Activated CD8-positive, alpha-beta memory T cell treated with anti-CD3 and anti-CD28 coated beads, Interleukin-2, amount 50 U/mL, for 1 hour (primary cell): ENCODE measurements around the gene CTCF.
"Not testable (repeated sequence)": the region's sequence is repeated elsewhere in the genome, so short reads cannot be mapped to it uniquely, and the experiment has no call there.

Experiments
- DNase-seq: peaks from one replicate; pipeline ENCODE4 v3.0.0-alpha.2; 2020; ENCODE audit errors: extremely low read depth

Gene CTCF

GRCh38 chr16:67533987-67534386, 28.3 kb upstream of the CTCF start:
- not testable (repeated sequence) for DNase-seq

- no peak for DNase-seq
Observed at GRCh38 chr16:67534431-67534830, 27.9 kb upstream of the CTCF start.

GRCh38 chr16:67535201-67535600, 27.1 kb upstream of the CTCF start:
- DNase-seq, result no peak

DNA sequence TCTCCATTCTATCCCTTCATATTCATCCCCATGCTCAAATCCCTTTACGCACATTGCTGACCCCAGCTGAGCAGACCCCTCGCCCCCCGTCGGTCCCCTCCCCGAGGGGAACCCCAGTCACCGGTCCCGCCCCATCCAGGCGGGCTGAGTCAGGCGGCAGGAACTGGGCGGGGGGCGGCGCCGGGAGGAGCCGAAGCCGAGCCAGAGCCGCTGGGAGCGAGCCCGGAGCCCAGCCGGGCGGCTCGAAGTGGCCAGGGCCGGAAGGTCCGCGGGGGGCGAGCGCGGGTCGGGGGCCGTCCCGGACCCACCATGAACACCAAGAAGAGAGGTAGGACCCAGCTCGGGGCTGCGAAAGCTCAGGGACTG, 25.1 kb upstream of the CTCF start:
- DNase-seq, result no peak

- DNase-seq, result no peak
Observed at GRCh38 chr16:67537636-67538591, 24.4 kb upstream of the CTCF start.

DNA sequence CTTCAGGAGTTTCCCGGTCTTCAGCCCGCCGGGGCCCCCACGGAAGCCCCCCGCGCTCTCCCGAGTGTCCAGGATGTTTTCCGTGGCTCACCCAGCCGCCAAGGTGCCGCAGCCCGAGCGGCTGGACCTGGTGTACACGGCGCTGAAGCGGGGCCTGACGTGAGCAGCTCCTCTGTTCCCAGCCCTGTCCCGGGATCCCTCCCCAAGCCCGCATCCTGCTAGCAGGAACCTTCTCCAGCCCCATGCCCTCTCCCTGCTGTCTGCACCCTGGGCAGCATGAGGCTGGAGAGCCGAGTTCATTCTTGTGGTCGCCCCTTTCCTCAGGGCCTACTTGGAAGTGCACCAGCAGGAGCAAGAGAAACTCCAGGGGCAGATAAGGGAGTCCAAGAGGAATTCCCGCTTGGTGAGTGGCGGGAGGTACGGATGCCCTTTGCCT, 23.6 kb upstream of the CTCF start:
- no peak for DNase-seq

DNA sequence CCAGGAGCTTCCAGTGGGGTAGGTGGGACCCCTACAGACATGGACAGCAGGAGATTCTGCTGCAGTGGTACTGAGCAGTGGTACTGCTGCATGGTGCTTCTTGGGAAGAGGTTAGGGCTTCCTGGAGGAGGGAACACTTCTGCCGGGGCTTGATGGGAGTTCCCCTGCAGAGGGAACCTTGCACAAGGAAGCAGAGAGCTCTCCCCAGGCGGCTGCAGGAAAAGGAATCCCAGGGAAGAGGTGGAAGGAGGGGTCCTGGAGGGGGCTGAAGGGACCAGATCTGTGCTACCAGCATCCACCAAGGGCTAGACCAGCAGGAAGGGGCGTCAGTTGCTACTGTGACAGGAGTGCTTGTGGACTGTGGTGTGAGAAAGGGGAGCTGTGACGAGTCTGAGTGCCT, 23.1 kb upstream of the CTCF start:
- DNase-seq, result no peak

GRCh38 chr16:67539691-67540635, 22.4 kb upstream of the CTCF start:
- DNase-seq, result no peak

DNA sequence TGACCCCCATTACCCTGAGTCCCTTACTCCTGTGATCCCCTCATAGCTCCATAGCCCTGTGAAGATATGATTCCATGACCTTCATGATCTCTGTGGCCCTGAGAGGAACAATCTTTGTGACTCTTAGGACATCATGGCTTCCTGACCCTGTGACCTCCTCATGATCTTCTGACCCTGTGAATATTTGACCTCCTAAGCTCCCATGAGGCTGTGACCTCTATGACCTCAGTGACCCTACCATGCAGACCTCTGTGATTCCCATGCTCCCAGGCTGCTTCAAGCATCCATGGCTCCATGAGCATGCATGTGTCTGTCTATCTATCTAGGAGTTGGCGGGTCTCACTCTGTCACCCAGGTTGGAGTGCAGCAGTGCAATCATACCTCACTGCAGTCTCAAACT, 21.6 kb upstream of the CTCF start:
- no peak for DNase-seq

DNA sequence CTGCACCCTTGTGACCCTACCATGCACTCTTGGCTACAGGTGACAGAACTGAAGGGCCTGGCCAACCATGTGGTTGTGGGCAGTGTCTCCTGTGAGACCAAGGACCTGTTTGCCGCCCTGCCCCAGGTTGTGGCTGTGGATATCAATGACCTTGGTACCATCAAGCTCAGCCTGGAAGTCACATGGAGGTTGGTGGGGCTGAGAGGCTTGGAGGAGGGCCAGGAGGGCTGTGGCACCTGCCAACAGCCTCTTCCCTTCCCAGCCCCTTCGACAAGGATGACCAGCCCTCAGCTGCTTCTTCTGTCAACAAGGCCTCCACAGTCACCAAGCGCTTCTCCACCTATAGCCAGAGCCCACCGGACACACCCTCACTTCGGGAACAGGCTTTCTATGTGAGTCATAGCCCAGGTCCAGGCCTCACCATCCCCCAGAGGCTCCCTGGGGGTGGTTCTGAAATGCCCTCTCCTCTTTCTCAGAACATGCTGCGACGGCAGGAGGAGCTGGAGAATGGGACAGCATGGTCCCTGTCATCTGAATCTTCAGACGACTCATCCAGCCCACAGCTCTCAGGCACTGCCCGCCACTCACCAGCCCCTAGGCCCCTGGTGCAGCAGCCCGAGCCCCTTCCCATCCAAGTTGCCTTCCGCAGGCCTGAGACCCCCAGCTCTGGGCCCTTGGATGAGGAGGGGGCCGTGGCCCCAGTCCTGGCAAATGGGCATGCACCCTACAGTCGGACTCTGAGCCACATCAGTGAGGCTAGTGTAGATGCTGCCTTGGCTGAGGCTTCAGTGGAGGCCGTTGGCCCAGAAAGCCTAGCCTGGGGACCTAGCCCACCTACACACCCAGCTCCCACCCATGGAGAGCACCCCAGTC, 20.7 kb upstream of the CTCF start:
- no peak for DNase-seq

GRCh38 chr16:67542464-67542863, 19.9 kb upstream of the CTCF start:
- peak; percentile 39 for DNase-seq

DNA sequence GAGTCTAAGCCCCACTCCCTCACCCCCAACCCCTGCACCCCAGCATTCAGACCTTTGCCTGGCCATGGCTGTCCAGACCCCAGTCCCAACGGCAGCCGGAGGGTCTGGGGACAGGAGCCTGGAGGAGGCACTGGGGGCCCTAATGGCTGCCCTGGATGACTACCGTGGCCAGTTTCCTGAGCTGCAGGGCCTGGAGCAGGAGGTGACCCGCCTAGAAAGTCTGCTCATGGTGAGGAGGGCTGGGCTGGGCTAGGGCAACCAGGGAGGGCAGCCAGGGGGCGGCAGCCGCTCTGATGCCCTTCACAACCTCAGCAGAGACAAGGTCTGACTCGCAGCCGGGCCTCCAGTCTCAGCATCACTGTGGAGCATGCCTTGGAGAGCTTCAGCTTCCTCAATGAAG, 19.3 kb upstream of the CTCF start:
- no peak for DNase-seq

GRCh38 chr16:67543582-67543981, 18.7 kb upstream of the CTCF start:
- no peak for DNase-seq

- DNase-seq, result no peak
Observed at GRCh38 chr16:67544329-67544841, 17.9 kb upstream of the CTCF start.

DNA sequence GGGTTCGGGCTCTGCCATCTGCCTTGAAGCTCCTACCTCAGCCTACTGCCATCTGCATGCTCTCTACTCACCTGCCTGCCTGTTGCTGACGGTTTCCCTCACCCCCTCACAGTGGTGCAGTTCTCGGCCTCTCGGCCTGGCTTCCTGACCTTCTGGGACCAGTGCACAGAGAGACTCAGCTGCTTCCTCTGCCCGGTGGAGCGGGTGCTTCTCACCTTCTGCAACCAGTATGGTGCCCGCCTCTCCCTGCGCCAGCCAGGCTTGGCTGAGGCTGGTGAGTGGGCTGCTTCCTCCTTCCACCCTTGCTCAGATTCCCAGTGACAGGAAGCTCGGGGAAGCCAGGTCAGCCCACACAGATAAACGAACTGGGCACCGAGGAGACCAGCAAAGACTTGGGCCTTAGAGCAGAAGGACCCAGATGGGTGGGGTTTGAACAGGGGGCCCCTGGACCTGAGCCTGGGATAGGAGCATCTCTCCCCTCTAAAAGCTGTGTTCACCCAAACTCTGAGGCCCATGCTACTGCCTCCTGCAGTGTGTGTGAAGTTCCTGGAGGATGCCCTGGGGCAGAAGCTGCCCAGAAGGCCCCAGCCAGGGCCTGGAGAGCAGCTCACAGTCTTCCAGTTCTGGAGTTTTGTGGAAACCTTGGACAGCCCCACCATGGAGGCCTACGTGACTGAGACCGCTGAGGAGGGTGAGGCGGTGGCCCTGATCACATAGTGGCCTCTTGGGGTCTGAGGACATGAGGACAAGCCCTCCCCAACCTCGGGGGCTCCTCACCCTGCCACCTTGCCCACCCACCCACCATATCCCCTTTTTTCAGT, 17.3 kb upstream of the CTCF start:
- DNase-seq, result no peak

DNA sequence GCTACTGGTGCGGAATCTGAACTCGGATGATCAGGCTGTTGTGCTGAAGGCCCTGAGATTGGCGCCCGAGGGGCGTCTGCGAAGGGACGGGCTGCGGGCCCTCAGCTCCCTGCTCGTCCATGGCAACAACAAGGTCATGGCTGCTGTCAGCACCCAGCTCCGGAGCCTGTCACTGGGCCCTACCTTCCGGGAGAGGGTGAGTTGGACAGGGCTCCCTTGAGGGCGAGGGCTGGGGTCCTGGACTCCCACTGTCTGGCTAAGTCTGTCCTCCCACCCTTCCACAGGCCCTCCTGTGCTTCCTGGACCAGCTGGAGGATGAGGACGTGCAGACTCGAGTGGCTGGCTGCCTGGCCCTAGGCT, 16.7 kb upstream of the CTCF start:
- no peak for DNase-seq

- no peak for DNase-seq
Observed at GRCh38 chr16:67546091-67546501, 16.2 kb upstream of the CTCF start.

DNA sequence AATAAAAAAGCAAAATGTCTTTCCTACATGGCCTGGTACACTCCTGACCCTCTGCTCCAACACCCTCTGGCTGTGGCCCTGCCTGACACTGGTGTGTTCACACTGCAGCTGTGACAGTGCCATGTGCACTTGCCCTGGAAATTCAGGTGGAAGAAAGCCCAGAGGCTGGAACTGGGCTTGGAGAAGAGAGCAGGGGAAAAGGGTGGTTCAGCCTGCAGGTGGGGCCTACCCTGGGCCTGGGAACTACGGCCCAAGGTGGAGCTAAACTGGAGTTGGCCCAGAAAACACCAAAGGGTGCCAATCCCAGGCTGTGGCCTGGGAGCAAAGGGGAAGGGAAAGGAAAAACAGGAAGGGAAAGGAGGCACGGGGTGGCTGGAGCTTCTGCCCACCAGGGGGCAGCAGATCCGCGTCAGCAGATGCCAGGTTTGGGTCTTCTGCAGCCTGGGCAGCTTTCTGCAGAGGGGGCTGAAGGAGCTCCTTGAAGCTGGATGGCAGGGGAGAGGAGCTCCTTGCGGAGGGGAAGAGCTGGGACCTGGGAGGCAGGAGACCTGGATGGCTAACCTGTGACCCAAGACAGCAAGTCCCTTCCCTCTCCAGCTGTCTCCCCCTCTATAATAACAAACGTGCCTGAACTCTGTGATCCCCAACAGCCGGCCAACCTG, 15.4 kb upstream of the CTCF start:
- no peak for DNase-seq

DNA sequence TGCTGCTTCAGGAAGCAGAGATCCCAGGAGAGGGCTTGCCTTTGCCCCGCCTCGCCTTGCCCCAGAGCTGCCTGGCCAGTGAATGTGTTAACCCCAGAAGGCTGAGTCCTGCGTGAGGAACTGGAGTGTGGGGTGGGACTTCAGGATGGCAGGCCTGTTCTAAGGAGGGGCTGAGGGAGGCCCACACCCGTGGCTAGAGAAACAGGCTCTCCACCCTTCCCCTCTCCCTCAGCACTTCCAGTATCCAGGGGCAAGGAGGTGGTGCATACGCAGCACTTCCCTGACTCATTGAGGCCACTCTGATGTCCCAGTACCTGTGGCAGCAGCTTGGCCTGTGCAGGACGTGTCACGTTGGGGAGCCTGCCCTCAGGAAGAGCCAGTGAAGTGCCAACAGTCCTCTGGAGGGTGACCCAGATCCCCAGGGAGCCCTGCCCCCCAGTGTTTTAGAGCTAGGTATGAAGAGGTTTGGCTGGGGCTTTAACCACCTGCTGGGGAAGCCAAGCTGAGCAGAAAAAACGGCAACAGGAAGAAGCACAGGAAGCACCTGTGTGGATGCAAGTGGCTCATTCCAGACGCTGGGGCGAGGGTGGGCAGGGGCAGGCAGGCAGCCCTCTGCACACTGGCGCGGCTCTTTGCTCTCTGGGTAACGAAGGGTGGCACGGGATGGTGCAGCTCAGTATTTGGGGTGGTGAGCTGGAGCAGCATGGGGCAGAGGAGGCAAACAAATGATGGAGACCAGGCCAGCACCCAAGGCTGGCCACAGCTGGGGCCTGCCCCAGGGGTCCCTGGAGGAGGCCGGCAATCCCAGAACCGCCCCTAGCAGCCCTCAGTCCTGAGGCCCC, 14.7 kb upstream of the CTCF start:
- no peak for DNase-seq
